Cardiac fibroblast (primary cell): ENCODE measurements around the gene SZRD1.

Experiments
- DNase-seq, 2 donors: peaks; one replicate each; pipeline versions ENCODE4 v3.0.0 to v3.0.0-alpha.2; 2010; ENCODE audit warnings: low read depth in 2 of 2
- H3K4me3 ChIP-seq, 2 donors: replicated peaks in 1 of 2; 1 replicate in 1 of 2; 2 replicates in 1 of 2; pipeline ENCODE4 v1.5.1; 2011; ENCODE audit warnings: low read depth in 2 of 2, low read length in 2 of 2, mild to moderate bottlenecking in 2 of 2, moderate library complexity in 1 of 2
- TF ChIP-seq, protein P1 (sequence below): IDR thresholded peaks from one replicate; pipeline ENCODE4 v1.5.1; 2011; ENCODE audit warnings: low read depth, mild to moderate bottlenecking, low read length, inconsistent platforms

Gene SZRD1

DNA sequence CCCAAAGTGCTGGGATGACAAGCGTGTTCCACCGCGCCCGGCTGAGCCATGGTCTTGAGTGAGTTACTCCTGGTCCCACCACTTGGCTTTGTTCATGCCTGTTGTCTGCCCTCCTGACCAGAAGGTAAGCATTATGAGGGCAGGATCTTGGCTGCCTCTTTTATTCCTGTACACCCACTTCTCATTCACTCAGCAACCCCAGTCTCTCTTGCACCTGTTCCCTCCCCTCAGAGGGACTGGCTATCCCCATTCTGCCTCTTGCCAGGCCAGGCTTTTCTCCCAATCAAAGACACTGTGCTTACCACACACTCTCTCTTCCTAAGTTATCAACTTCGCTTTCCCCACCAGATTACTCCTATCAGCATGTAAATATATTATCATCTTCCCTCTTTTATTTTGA, 43.8 kb downstream of the SZRD1 start:
- DNase-seq: no peak
- no peak overlapping the region for H3K4me3 ChIP-seq
- TF ChIP-seq, protein P1, sequence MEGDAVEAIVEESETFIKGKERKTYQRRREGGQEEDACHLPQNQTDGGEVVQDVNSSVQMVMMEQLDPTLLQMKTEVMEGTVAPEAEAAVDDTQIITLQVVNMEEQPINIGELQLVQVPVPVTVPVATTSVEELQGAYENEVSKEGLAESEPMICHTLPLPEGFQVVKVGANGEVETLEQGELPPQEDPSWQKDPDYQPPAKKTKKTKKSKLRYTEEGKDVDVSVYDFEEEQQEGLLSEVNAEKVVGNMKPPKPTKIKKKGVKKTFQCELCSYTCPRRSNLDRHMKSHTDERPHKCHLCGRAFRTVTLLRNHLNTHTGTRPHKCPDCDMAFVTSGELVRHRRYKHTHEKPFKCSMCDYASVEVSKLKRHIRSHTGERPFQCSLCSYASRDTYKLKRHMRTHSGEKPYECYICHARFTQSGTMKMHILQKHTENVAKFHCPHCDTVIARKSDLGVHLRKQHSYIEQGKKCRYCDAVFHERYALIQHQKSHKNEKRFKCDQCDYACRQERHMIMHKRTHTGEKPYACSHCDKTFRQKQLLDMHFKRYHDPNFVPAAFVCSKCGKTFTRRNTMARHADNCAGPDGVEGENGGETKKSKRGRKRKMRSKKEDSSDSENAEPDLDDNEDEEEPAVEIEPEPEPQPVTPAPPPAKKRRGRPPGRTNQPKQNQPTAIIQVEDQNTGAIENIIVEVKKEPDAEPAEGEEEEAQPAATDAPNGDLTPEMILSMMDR: no peak

DNA sequence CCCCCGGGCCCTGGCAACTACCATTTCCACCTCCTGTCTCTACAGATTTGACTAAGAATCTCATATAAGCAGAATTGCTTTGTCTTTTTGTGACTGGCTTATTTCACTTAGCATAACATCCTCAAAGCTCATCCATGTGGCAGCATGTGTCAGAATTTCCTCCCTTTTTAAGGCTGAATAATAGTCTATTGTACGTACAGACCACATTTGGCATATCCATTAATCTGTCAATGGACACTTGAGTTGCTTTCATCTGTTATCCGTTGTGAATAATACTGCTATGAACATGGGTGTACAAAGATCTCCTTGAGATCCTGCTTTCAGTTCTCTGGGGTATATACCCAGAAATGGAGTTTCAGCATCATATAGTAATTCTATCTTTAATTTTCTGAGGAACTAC, 46.1 kb downstream of the SZRD1 start:
- no peak overlapping the region for H3K4me3 ChIP-seq
- TF ChIP-seq, protein P1: no peak
- DNase-seq: no peak

DNA sequence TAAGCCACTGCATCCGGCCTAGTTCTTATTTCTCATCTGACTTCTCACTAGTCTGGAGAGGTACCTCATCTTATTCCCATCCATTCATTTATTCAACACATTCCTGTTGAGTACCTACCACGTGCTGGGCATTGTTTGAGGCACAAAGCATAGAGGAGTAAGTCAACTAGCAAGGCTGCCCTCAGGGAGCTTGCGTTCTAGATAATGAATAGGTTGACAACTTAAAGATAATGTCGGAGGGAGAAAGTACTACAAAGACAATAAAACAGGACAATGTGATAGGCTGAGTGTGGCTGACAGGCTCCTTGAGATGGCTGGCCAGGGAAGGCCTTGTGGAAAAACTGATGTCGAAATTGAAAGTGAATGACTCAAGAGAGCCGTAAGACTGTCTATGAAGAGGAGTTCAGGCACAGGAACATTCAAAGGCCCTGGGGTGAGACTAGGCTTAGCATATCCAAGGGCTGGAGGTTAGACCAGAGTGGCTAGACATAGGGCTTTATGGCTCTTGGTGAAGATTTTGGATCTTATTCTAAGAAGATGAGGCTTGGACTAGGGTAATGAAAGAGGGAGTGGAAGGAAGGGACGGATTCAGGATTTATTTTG, 51.9 kb downstream of the SZRD1 start:
- DNase-seq: peak in 1 of 2 donors; percentile 40
- no peak overlapping the region for H3K4me3 ChIP-seq
- TF ChIP-seq, protein P1: no peak

DNA sequence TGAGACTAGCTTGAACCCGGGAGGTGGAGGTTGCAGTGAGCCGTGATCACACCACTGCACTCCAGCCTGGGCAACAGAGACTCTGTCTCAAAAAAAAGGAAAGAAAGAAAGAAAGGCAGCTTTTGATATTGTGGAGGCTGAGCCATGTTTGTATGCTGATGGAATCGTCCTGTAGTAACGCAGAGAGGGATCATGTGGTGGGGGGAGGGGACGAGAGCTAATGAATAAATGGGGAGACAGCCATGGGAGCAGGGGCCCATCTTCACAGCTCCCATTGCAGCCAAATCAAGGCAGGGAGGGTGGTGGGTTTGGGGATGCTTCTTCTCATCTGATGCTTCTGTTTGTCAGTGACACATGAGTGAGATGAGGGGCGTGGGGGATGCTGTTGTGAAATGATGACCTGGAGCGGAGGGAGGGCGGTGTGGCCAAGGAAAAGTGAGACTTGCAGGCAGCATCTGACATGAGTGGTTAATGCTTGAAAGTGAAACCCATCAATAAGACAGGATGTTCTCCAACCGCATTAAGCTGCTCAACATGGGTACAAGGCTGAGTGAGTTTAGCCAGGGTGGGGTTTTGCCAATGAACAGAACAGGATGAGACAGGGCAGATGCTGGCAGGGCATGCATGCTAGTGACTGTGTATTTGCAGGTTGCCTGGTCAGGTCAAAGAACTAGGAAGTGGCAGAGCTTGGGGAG, 53.5 kb downstream of the SZRD1 start:
- DNase-seq: no peak
- no peak overlapping the region for H3K4me3 ChIP-seq
- TF ChIP-seq, protein P1: no peak

DNA sequence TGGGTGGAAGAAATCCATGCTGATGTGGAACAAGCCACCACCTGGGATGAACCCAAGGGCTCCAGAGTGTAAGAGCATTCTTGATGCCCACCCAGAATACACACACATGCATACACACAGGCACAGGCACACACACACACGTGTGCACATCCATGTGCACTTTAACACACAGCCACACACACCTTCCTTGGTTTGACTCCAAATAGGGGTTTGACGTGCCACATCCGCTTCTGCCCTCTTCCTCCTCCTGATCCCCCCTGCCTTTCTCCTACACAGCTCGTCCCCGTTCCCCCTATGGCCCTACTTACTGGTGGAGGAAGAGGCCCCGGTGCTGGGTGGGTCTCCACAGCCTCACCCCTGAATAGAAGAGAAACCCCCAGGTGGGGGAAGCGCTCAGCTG, 54.2 kb downstream of the SZRD1 start:
- no peak overlapping the region for H3K4me3 ChIP-seq
- DNase-seq: no peak

DNA sequence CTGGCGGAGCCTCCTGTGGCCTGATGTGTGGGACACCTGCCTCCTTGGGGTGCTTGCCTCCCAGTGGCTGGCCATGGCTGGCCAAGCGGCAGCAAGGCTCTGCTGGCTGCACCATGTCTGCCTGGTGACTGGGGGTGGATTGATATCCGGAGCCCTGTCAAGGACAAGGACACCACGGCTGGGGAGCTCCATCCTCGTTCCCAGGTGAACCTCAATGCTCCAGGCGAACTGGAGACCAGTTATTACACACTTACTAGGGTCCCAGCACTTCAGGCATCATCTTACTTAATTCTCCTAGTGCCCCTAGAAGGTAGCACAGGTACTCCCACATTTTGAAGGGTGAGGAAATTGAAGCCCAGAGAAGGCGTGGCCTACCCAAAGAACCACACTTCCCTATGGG, 55.0 kb downstream of the SZRD1 start:
- DNase-seq: no peak
- no peak overlapping the region for H3K4me3 ChIP-seq
- TF ChIP-seq, protein P1: no peak

More for the DNA sequence above, 54.2 kb downstream of the SZRD1 start:
- TF ChIP-seq, protein P1: no peak
